ENCODE results near the gene SDF4. TPM values are rescaled to one million over a fixed set of nuclear protein-coding genes. Genes with fewer than 3 reads are reported as not detected.

Gene SDF4
- total and polyA plus RNA-seq, 10 donors: 39.1 to 145 (median 88.5) TPM

- 70 to 90% (median 78%) methylated on average over 9 to 23 of the region's 23 CpGs for WGBS, 5 donors
- H3K9me3 ChIP-seq: no peaks in the 10 kb centered on the region
- no peaks in the 10 kb centered on the region for H3K36me3 ChIP-seq
- no peak for TF ChIP-seq POLR2AphosphoS5 (IDR thresholded peaks at IDR 0.05)
- TF ChIP-seq CTCF (IDR thresholded peaks at IDR 0.05 in 8 of 11, conservative IDR thresholded peaks at IDR 0.05 in 3 of 11): no peak
- no peak for TF ChIP-seq POLR2A (IDR thresholded peaks at IDR 0.05)
- DNase-seq: no peak
- peaks cover 0 to 73% (median 35%) of the 10 kb centered on the region in 7 donors for H3K27me3 ChIP-seq (replicated peaks in 1 of 7)
- no peak overlapping the region for H3K4me3 ChIP-seq
- H3K27ac ChIP-seq: no peak overlapping the region
- intact Hi-C loops (cut with DNase I; ENCODE audit: low total_unique reads): no loop called here
- peaks cover 0 to 34% (median 13%) of the 10 kb centered on the region in 6 donors for H3K4me1 ChIP-seq
Measured at GRCh38 chr1:1245178-1245816, 13.5 kb upstream of the SDF4 start.

DNA sequence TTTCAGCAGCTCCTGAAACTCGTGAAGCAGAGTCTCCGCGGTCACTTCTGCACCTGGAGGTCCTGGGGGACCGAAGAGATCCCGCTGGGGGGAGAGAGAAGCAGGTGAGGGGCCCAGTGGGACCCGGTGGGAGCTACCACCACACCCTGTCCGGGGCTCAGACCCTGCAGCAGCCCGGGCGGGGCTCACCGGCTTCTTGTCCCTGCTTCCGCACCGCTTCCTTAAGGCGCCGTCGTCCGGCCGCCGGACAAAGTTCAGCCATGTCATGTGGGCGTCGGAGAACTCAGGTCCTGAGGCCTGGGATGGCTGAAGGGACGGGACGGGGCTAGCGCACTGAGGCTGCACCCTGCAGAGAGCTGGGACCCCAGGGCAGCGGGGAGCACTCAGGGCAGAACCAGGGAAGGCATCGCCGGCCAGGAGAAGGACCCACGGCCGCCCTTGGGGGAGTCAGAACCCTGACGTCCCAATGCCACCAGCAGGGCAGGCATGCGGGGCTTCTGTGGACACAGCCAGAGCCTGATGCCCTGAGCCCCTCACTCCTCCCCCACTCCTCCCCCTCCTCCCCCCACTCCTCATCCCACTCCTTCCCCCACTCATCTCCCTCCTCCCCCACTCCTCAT lies 12.5 kb upstream of the SDF4 start:
- H3K4me3 ChIP-seq: no peak overlapping the region
- intact Hi-C loops (cut with DNase I; ENCODE audit: low total_unique reads): no loop called here
- 59 to 75% (median 73%) methylated on average over 25 to 30 of the region's 30 CpGs for WGBS, 5 donors
- peaks cover 0 to 83% (median 40%) of the 10 kb centered on the region in 7 donors for H3K27me3 ChIP-seq (replicated peaks in 1 of 7)
- no peak for DNase-seq
- TF ChIP-seq CTCF (IDR thresholded peaks at IDR 0.05 in 8 of 11, conservative IDR thresholded peaks at IDR 0.05 in 3 of 11): no peak
- no peak for TF ChIP-seq POLR2AphosphoS5 (IDR thresholded peaks at IDR 0.05)
- no peak for TF ChIP-seq POLR2A (IDR thresholded peaks at IDR 0.05)
- H3K4me1 ChIP-seq: peaks cover 0 to 25% (median 9%) of the 10 kb centered on the region in 6 donors
- H3K27ac ChIP-seq: no peak overlapping the region
- no peaks in the 10 kb centered on the region for H3K9me3 ChIP-seq
- H3K36me3 ChIP-seq: no peaks in the 10 kb centered on the region

DNA sequence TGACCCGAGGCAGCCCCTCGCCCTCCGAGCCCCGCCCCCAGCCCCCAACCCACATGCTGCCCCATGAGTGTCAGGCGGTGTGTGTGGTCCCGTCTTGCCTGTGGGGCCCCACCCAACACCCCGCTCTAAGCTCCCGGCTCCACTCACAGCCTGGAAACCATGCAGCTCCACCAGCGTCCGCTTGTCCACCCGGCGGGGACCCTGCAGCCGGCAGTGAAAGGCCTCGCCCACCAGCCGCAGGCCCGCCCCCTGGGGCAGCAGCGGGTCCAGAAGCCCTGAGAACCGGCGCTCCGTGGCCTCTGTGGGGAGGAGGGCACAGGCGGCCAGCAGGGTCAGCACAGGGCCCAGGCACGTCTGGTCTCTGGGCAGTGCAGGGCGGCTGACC lies 12.0 kb upstream of the SDF4 start:
- intact Hi-C loops (cut with DNase I; ENCODE audit: low total_unique reads): no loop called here
- no peak overlapping the region for H3K4me3 ChIP-seq
- H3K27me3 ChIP-seq (replicated peaks in 1 of 7): peaks cover 0 to 88% (median 45%) of the 10 kb centered on the region in 7 donors
- no peaks in the 10 kb centered on the region for H3K9me3 ChIP-seq
- peaks cover 0 to 25% (median 9%) of the 10 kb centered on the region in 6 donors for H3K4me1 ChIP-seq
- no peak for DNase-seq
- no peaks in the 10 kb centered on the region for H3K36me3 ChIP-seq
- TF ChIP-seq POLR2A (IDR thresholded peaks at IDR 0.05) (no peak), CTCF (IDR thresholded peaks at IDR 0.05 in 8 of 11, conservative IDR thresholded peaks at IDR 0.05 in 3 of 11) (no peak), POLR2AphosphoS5 (IDR thresholded peaks at IDR 0.05) (no peak)
- WGBS, 5 donors: 52 to 100% (median 69%) methylated on average over 3 to 23 of the region's 23 CpGs
- H3K27ac ChIP-seq: no peak overlapping the region

- Histone ChIP-seq H3K4me1 (peaks cover 0 to 28% (median 11%) of the 10 kb centered on the region in 6 donors), H3K4me3 (no peak overlapping the region), H3K36me3 (no peaks in the 10 kb centered on the region), H3K9me3 (no peaks in the 10 kb centered on the region), H3K27me3 (replicated peaks in 1 of 7) (peaks cover 0 to 93% (median 50%) of the 10 kb centered on the region in 7 donors), H3K27ac (no peak overlapping the region)
- intact Hi-C loops (cut with DNase I; ENCODE audit: low total_unique reads): no loop called here
- TF ChIP-seq POLR2A (IDR thresholded peaks at IDR 0.05): no peak
- TF ChIP-seq POLR2AphosphoS5 (IDR thresholded peaks at IDR 0.05): no peak
- no peak for TF ChIP-seq CTCF (IDR thresholded peaks at IDR 0.05 in 8 of 11, conservative IDR thresholded peaks at IDR 0.05 in 3 of 11)
- DNase-seq: no peak
- 87 to 95% (median 95%) methylated on average over 4 to 23 of the region's 23 CpGs for WGBS, 5 donors
Measured at GRCh38 chr1:1243266-1243660, 11.5 kb upstream of the SDF4 start.
